GM19025 (cell line): ENCODE data around the gene BCL10.
A peak's percentile ranks its signal among the peaks of the same experiment; 100 is the strongest.

ENCODE experiments used
- ATAC-seq: cut with Tn5 transposase; IDR thresholded peaks from one replicate; pipeline ENCODE4 v1.9.1; 2021; ENCODE audit warnings: mild to moderate bottlenecking, low read depth, moderate library complexity; ENCODE audit not compliant: unreplicated experiment

BCL10 gene

DNA sequence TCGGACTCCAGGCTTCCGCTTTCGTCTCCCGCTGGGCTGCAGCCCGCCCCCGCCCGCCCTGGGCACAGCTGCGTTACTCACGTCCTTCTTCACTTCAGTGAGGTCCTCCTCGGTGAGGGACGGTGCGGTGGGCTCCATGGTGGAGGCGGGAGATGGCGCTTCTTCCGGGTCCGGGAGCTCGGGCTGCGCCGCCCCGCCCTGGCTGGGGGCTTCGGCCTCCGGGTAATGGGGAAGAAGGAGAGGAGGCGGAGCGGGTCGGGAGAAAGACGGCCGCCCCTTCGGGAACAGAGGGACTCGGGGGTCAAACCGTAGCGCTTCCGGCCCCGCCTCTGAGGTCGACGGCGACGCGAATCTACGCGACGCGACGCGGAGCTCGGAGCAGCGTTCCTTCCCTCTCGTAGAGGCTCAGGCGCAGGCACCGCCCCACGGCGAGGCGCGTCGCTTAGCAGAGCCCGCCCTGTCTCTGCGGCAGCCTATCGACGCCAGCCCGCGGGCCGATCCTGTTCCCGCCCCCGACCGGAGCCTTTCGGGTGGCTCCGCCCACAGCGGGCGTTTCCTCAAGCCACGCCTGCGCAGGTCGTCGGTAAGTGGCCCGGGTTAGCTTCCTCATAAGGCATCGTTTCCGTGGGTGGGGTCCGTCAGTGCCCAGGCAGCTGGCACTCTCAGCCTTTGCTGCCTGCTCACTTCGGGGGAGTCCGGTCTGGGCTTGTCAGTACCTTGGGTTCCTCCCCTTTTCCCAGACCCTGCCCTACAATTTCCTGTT lies at the start of gene BCL10:
BCL10 (minus strand) TSS at position 418 of the 763 bp plus-strand sequence; CDS start at position 138, 280 bp downstream.
- ATAC-seq = peak; percentile 96

DNA sequence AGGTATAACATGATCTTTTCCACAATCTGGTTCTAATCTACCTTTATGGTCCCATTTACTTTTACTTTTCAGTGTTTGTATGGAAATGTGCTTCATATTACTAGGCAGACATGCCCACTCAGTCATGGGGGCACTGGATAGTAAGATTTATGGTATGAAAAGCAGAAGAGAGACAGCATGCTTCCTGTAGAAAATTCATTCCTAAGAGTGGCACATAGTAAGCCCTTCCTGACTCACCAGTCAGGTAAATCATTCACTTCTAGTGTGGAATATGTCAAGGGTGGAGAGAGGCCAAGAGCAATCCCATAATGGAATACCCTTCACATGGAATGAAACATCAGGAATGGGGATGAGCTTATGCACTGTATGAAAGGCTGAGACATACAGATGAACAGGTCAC lies 49.5 kb upstream of the BCL10 start:
- no peak for ATAC-seq

GRCh38 chr1:85323770-85324169 lies 47.3 kb upstream of the BCL10 start:
- ATAC-seq = no peak

- no peak for ATAC-seq
Measured at GRCh38 chr1:85322655-85323054, 46.2 kb upstream of the BCL10 start.

GRCh38 chr1:85321237-85321964 lies 45.0 kb upstream of the BCL10 start:
- ATAC-seq = peak; percentile 50

GRCh38 chr1:85320371-85321131 lies 44.1 kb upstream of the BCL10 start:
- no peak for ATAC-seq

- no peak for ATAC-seq
Measured at GRCh38 chr1:85319931-85320330, 43.5 kb upstream of the BCL10 start.

DNA sequence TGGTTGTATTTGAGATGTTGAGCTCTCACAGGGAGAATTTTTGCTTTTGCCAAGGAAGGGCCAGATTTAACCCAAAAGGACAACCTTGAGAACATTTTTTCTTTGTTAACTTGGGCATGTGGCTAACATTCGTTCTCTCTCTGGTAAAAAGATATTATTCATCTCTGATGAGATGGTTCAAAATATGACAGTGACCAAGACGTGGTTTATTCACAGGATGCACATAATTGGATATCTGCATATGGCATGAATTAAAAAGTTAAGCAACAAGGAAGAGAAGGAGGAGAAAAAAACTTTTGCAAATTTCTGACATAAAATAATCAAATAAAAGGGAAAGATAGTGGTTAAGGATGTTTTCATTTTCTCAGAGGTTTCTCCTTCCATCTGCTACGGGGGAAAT lies 43.1 kb upstream of the BCL10 start:
- ATAC-seq = no peak

- no peak for ATAC-seq
Measured at GRCh38 chr1:85318217-85318616, 41.8 kb upstream of the BCL10 start.

DNA sequence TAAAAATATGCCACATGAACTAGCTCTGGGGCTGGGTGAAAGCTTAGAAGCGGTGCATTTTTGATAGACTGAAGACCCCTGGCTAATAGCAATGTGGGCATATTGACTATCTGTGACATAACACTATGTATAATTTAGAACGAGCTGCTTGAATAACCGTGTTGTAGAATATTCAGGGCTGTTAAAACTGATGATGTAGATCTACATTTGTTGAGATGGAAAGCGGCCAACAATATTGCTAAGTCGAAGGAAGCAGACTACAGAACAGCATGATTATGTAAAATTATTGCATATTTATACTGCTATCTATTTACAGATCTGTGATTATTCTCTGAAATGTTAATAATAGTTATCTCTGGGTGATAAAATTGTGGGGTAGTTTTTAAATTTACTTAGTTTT lies 41.1 kb upstream of the BCL10 start:
- no peak for ATAC-seq

- no peak for ATAC-seq
Measured at GRCh38 chr1:85316321-85316720, 39.9 kb upstream of the BCL10 start.

GRCh38 chr1:85315789-85316188 lies 39.4 kb upstream of the BCL10 start:
- ATAC-seq = no peak

DNA sequence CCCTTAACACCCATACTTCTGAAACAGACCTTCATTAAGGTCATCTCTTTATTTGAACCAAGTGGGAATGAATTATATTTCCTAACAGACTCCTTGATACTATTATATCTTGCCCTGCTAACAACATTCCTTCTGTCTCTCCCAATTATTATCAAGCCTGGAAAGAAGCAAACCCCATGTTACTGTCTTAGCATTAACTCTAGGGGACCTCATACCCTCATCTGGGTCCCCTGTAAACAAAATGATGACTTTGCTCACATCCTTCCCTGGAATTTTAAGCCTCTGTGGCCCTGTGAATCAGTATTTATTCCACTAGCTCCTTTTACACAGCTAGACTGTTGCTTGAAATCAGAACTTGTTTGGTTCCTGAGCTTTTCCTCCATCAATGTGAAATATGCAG lies 38.3 kb upstream of the BCL10 start:
- no peak for ATAC-seq

- no peak for ATAC-seq
Measured at GRCh38 chr1:85313888-85314696, 37.7 kb upstream of the BCL10 start.

DNA sequence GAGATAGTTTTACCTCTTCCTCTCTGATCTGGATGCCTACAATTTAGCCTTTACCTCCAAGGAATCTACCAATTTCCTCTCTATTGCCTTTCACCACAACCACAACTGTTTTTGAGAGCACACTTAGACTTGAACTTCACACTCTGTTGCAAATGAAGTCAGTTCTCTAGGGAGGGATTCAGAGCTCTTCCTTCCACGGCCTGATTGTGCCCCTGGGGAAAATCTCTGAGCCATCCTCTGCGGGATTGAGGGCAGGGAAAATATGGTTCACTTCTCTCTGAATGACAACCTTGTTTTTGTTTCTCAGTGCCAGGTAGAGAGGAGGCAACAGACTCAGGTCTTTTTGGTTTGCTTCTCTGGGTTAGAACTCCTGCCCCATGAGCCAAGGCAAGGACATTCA lies 35.4 kb upstream of the BCL10 start:
- no peak for ATAC-seq

GRCh38 chr1:85308833-85309350 lies 32.5 kb upstream of the BCL10 start:
- ATAC-seq = no peak

- peak; percentile 71 for ATAC-seq
Measured at GRCh38 chr1:85307987-85308832, 31.8 kb upstream of the BCL10 start.

DNA sequence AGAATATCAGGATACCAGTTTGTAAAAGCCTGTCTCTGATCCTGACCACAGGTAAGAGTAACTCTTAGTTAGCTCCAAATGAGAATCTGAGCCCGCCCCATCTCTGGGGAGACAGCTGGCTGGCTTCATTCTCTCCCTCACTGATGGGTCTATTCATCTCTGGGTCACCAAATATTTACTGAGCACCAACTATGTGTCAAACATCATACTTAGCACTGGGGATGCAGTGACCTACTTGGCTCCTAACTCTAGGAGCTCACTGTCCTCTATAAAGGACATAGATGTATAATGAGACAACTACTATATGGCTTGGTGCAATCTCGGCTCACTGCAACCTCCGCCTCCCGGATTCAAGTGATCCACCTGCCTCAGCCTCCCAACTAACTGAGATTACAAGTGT lies 29.8 kb upstream of the BCL10 start:
- no peak for ATAC-seq

DNA sequence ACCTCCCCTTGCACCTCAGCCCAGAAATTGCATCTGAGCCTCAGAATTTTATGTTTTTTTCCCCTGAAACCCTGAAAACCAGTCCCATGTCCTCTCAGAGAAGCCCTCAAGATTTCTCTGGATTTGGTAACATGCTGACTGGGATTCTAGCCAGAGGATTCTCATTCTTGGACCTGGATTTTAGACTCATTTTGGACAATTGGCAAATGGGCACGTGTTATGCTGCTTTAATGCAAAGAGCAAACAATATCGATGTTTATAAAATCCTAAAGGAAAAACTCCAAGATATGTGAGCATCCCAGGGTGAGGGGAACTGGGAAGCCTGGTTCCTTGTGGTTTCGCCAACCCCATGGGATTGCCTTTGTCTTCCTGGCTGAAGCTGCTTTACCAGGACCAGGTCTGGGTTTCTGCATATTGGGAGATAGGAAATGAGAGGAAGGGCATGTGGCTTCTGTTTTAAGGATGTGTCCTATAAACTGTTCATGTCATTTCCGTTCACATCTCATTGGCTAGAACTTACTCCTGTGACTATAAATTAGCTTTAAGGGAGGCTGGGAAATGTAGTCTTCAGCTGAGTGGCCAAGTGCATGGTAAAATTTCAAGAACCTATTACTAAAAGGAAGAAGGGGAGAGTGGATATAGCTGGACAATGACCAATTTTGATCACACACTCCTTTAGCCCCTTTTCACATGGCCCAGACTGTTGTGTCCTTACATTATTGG lies 27.2 kb upstream of the BCL10 start:
- no peak for ATAC-seq
